Nephron progenitor cell (in vitro differentiated cells): Measurements from ENCODE around the gene CUL7.

Source experiments
- DNase-seq: peaks from one replicate; pipeline ENCODE4 v3.0.0; 2021
- H3K27ac Mint-ChIP-seq: 2 replicates; pipeline ENCODE4 v1.8.0; 2021; ENCODE audit warnings: mild to moderate bottlenecking, moderate library complexity, mixed read lengths
- H3K27me3 Mint-ChIP-seq: 2 replicates; pipeline ENCODE4 v1.8.0; 2021; ENCODE audit warnings: mild to moderate bottlenecking, low read depth, mixed read lengths; ENCODE audit not compliant: poor library complexity
- H3K36me3 Mint-ChIP-seq: 2 replicates; pipeline ENCODE4 v1.8.0; 2021; ENCODE audit warnings: low read depth, mixed read lengths
- H3K4me1 Mint-ChIP-seq: 2 replicates; pipeline ENCODE4 v1.8.0; 2021; ENCODE audit warnings: mixed read lengths
- H3K4me3 Mint-ChIP-seq: 2 replicates; pipeline ENCODE4 v1.8.0; 2021; ENCODE audit warnings: mild to moderate bottlenecking, moderate library complexity, mixed read lengths
- H3K9me3 Mint-ChIP-seq: 2 replicates; pipeline ENCODE4 v1.8.0; 2021; ENCODE audit warnings: mild to moderate bottlenecking, moderate library complexity, mixed read lengths
- CTCF ChIP-seq: fragments of 200-600 bp; sonication (generic); IDR thresholded peaks from 2 replicates; pipeline ENCODE4 v1.5.0; 2021; ENCODE audit warnings: antibody characterized with exemption

CUL7 gene

GRCh38 chr6:43095939-43096338, 42.3 kb upstream of the CUL7 start:
- H3K4me1 Mint-ChIP-seq, result peaks cover 66% of the 10 kb centered on the region

GRCh38 chr6:43093436-43094289, 40.0 kb upstream of the CUL7 start:
- TF ChIP-seq CTCF, result no peak
- DNase-seq, result no peak
- Mint-ChIP-seq H3K27me3 (no peaks in the 10 kb centered on the region), H3K4me1 (peaks cover 89% of the 10 kb centered on the region), H3K4me3 (peak overlapping the region; percentile 69), H3K36me3 (no peaks in the 10 kb centered on the region), H3K27ac (peak overlapping the region; percentile 98), H3K9me3 (no peaks in the 10 kb centered on the region)

More at GRCh38 chr6:43095939-43096338, 42.3 kb upstream of the CUL7 start:
- H3K9me3 Mint-ChIP-seq, result no peaks in the 10 kb centered on the region
- H3K27me3 Mint-ChIP-seq, result no peaks in the 10 kb centered on the region
- no peak for TF ChIP-seq CTCF
- DNase-seq, result no peak
- no peak overlapping the region for H3K4me3 Mint-ChIP-seq
- H3K27ac Mint-ChIP-seq, result peak overlapping the region; percentile 95
- H3K36me3 Mint-ChIP-seq, result peaks cover 5% of the 10 kb centered on the region

GRCh38 chr6:43092635-43093034, 39.0 kb upstream of the CUL7 start:
- H3K36me3 Mint-ChIP-seq, result no peaks in the 10 kb centered on the region
- H3K27me3 Mint-ChIP-seq, result no peaks in the 10 kb centered on the region
- TF ChIP-seq CTCF, result no peak
- H3K4me1 Mint-ChIP-seq, result peaks cover 88% of the 10 kb centered on the region
- no peak overlapping the region for H3K4me3 Mint-ChIP-seq
- DNase-seq, result no peak
- H3K27ac Mint-ChIP-seq, result peak overlapping the region; percentile 77
- H3K9me3 Mint-ChIP-seq, result no peaks in the 10 kb centered on the region

- H3K27ac Mint-ChIP-seq, result peak overlapping the region; percentile 99
- TF ChIP-seq CTCF, result no peak
Observed at GRCh38 chr6:43091436-43091991, 37.9 kb upstream of the CUL7 start.

GRCh38 chr6:43091020-43091419, 37.4 kb upstream of the CUL7 start:
- Mint-ChIP-seq H3K9me3 (no peaks in the 10 kb centered on the region), H3K36me3 (no peaks in the 10 kb centered on the region), H3K4me3 (peak overlapping the region; percentile 66), H3K27ac (peak overlapping the region; percentile 99), H3K4me1 (peaks cover 88% of the 10 kb centered on the region), H3K27me3 (no peaks in the 10 kb centered on the region)
- TF ChIP-seq CTCF, result no peak
- DNase-seq, result no peak

More at GRCh38 chr6:43091436-43091991, 37.9 kb upstream of the CUL7 start:
- H3K9me3 Mint-ChIP-seq, result no peaks in the 10 kb centered on the region
- no peak overlapping the region for H3K4me3 Mint-ChIP-seq
- H3K27me3 Mint-ChIP-seq, result no peaks in the 10 kb centered on the region
- no peaks in the 10 kb centered on the region for H3K36me3 Mint-ChIP-seq
- H3K4me1 Mint-ChIP-seq, result peaks cover 88% of the 10 kb centered on the region
- DNase-seq, result no peak
